Medulla oblongata (tissue), 1 donor: ENCODE measurements around the gene ACSL3.

ENCODE experiments used
- DNase-seq: peaks from one replicate; pipeline ENCODE4 v3.0.0-alpha.2; 2015; ENCODE audit errors: extremely low spot score

Gene ACSL3

GRCh38 chr2:222942561-222942960 is 81.7 kb downstream of the ACSL3 start:
- DNase-seq, result no peak

GRCh38 chr2:222942977-222943376 is 82.1 kb downstream of the ACSL3 start:
- no peak for DNase-seq

DNA sequence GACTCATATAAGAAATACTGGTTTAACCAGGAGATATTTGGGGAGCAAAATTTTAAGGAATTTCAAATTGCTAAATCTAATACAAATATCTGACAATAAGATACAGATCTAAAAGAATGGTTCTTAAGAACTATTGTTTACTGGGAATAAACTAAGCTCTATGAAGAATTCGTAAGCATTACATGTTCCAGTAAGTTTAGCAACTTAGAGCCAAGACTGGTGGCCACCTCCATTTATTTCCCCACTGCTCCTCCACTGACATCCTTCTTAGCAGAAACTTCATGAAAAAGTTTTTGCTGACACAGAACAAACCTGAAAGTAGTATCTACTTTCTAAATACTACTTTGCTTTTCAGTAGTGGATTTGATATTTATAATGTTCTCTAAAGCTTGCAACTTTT is 83.0 kb downstream of the ACSL3 start:
- DNase-seq, result no peak

DNA sequence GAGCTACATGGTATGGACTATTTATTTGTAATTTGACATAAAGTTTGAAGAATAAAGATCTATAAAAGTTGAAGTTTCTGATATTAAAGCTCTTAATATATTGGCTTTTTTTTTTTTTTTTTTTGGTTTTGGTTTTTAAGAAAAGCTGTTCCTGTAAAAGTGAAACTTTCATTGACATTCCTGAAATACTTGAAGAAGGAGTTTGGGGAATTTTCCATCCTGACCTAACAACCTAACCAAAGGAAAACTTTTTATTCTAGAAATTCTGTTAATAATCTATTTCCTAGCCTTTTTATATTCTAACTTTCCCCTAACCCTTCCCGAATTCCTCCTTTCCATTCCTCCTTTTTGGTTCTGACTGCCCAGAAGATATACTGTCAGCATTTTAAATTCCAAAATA is 83.7 kb downstream of the ACSL3 start:
- no peak for DNase-seq

DNA sequence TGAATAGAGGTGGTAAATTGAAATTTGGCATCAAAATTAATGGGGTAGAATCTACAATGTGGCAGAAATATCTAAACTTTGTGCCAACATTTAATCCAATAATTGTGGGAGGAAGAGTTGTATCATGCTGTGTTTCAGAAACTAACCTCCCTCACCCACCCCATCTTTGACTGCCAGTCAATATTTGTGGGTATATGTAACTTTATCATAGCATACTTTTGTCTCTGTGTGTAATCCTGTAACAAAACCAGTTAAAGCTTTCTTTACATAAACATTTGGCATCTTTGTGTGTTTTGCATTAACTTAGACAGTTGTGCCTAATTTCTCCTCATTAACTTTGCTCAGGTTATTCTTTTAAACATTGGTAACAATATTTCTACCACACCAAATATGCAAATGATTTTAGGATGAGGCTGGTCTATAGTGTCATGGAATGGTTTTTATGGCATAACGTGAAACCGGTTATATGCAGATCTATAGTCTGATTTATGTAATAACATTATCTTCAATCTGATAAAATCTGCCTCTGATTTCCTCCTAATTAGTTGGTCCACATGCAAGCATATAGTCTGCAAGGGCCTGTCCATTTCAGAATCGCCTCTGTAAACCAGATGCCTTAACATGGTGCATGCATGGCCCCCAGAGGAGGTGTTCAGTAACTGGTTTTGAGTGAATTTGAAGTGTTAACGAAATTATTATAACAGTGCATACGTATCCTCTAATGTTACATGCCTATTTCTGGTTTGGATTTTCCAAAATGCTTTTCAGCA is 84.3 kb downstream of the ACSL3 start:
- DNase-seq, result no peak

GRCh38 chr2:222945887-222946286 is 85.1 kb downstream of the ACSL3 start:
- no peak for DNase-seq

DNA sequence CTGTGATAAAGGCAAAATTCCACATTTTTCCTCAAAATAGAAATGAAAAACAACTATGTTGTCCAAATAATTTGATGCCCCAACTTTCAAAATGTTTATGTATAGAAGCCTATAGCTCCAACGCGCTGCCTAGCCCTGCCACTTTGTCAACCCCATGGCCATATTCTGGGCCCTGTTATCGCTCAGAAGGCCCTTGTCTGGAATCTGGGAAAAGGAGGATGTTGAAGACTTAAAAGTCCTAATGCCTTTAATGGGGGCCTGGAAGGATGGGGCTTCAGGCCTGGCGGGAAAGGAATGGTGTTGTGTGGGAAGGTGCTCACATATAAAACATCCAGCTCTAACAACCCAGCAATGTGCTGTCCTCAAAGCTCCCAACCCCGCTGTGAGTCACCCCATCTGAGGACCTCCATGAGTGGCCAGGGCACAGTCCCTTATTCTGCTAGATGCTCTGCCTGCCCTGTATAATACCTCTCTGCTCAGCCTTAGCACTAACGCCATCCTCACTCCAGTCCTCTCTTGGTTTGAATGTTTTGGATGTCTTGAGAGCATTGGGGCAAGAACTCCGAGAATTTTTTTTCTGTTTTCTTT is 86.0 kb downstream of the ACSL3 start:
- DNase-seq, result no peak

DNA sequence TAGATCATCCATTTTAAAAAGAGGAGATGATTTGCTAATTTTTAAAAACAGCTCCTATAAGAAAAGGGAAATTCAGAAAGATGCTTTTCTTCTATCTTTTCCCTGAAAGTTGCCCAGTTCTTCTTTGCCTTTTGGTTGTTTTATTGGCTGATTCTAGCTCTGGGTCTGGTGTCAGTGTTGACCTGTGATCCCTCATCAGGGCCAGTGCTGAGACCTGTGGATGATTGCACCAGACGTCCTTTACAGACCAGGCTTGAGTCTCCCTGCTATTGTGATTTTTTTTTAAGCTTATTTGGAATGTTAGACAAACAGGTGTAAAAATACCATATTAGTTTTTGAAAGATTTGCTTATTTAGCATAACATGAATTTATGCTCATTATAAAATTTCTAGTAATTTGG is 88.2 kb downstream of the ACSL3 start:
- DNase-seq, result no peak

DNA sequence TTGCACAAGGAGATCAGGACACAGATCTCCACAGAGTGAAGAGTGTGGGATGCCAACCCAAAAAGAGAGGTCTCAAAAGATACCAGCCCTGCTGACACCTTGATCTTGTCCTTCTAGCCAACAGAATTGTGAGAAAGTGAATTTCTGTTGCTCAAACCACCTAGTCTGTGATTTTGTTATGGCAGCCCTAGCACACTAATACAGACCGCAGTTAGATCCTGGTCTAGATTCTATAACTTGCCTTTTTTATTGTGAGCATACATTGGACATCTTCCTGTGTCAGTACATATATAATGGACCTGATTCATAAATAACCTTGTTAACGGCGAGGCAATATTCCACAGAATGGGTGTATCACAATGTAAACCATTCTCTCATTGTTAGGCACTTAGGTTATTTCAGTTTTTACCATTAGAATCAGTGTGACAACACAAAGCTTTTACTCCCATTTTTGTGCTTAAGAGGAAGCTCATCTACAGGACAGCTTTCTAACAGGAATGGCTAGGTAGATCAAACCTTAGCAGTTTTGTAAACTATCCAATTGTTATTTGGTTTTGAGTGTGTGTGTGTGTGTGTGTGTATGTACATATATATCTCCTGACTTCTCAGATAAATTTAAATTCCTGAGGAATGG is 89.0 kb downstream of the ACSL3 start:
- no peak for DNase-seq

- DNase-seq, result no peak
These were observed 89.9 kb downstream of the ACSL3 start for GRCh38 chr2:222950638-222951285.

DNA sequence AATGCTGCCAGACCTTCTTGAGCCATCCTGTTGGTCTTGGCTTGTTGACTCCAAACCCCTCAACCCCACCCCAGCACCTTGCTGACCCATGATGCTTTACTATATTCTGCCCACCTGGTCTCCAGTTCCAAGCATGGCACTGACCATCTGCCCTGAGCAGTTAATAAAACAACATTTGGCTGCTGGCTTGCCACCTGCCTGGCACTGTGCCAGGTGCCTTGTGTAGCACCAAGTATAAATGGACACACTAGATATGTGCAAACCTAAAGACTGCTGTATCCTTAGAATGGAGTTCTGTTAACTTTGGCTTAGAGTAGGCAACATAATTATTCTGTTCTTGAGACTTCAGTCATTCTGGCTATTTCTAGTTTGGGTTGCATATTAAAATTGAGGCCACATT is 91.4 kb downstream of the ACSL3 start:
- no peak for DNase-seq

DNA sequence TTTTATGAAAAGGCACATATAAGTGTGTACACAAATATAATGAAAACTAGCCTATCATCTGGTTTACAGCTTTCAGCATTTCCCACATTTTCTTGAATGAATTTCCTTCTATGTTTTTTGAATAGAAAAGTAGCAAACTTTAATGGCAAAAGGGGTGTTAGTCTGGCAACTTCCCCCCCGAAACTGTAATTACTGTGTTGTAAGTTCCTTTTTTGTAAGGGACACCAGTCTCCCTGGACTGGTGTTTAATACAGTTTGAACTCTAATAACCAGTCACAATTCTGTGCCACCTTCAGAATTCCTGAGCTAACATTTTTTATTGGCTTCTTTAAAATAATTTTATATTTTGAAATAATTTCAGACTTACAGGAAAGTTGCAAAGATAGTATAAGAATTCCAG is 94.2 kb downstream of the ACSL3 start:
- DNase-seq, result no peak

DNA sequence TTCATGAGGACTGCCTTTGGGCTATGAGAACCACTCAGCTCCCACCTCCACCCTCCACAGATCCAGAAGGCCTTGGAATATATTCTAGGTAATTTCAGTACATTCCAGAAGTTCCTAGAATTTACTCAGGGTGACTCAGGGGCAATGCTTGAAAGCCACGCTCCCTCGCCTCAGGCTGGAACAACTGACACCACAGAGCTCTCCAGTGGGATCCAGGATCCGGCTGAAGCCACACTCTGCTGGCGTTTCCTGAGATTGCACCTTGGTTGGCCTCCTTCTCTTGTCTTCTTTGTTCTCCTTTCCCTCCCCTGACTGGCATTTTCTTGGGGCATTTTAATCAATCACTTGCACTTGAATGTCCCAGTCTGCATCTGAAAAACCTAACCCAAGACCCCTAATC is 98.5 kb downstream of the ACSL3 start:
- DNase-seq, result no peak

DNA sequence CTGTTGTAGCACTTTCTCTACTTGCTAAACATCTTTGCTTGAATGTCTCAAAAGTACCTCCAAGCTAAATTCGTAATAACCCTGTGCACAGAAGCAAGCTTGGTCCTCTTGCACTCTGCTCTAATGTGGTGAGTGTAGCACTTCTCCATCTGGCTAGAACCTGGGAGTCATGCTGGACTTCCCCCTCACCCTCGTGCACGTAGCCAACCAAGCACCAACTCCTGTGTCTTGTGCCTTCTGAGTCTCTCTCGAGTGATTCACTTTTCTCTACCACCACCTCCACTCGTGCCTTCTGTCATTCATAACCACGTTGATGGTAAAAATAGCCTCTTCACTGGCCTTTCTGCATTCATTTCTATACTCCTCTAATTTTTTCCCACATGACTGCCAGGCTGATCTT is 99.3 kb downstream of the ACSL3 start:
- no peak for DNase-seq

DNA sequence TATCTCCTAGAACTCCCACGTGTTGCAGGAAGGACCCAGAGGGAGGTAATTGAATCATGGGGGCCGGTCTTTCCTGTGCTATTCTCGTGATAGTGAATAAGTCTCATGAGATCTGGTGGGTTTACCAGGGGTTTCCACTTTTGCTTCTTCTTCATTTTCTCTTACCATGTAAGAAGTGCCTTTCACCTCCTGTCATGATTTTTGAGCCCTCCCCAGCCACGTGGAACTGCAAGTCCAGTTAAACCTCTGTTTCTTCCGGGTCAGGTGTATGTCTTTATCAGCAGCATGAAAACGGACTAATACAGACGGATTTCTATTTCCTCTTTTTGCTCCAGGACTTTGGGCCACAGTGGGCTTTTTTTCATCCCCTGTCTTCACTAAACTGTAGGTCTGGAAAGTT is 102.8 kb downstream of the ACSL3 start:
- DNase-seq, result no peak

GRCh38 chr2:222964376-222965031 is 103.7 kb downstream of the ACSL3 start:
- no peak for DNase-seq

- DNase-seq, result no peak
These were observed 104.7 kb downstream of the ACSL3 start for GRCh38 chr2:222965555-222965954.

- DNase-seq, result no peak
These were observed 107.8 kb downstream of the ACSL3 start for GRCh38 chr2:222968550-222969155.

DNA sequence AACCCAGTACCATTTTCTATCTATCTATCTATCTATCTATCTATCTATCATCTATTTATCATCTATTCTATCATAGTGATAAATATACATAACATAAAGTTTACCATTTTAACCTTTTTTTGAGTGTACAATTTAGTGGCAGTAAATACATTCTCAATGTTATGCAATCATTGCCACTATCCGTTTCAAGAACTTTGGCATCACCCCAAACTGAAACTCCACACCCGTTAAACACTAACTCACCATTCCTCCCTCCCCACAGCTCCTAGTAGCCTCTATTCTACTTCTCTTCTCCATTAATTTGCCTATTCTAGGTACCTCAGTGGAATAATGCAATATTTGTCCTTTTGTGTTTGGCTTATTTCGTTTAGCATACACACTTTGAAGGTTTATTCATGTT is 108.7 kb downstream of the ACSL3 start:
- no peak for DNase-seq

DNA sequence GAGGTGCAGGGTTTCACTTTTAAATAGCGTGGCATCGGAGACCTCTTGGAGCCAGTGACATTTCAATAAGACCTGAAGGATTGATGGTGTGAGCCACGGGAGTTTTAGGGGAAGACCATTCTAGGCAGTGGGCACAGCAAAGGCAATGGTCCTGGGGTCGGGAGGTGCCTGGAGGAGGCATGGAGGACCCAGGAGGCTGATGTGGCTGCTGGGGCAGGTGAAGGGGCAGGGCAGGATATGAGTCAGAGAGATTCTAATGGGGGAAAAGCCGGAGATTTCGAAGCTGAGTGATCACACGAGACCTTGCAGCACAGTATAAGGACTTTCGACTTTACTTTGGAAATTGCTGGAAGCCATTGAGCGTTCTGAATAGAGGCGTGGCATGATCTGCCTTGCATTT is 111.6 kb downstream of the ACSL3 start:
- no peak for DNase-seq

DNA sequence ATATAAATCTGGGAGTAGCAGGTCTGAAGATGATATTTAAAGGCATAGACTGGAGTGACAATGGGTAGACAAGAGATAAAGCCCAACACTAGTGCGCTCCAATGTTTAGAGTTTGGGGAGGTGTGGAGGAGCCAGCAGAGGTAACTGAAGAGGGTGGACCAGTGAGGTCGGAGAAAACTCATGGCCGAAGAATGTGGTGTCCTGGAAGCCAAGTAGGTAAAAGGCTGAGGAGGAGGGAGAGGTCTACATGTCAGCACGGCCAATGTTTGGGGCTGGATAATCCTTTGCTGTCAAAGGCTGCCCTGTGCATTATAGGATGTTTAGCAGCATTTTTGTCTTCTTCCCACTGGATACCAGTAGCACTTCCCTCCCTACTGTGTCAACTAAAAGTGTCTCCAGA is 112.4 kb downstream of the ACSL3 start:
- no peak for DNase-seq

DNA sequence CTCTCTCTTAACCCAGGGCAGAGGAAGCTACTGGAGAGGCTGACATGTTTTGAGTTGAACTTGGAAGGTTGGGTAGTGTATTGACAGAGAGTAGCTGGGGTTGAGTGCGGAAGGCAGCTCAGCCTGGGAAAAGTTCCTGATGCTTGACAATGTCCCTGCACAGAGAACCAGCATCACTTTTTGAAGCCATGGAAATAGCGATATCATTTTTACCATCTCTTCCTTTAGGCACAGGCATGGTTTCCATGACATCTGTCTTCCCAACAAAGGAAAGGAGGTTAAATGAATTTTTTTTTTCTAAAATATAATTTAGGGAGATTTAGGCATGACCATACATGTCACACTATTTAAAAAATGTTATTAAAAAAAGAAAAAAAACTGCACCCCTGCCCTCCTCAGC is 112.9 kb downstream of the ACSL3 start:
- DNase-seq, result no peak
